CD4-positive, CD25-positive, alpha-beta regulatory T cell (primary cell): ENCODE results near the gene C19orf67. TPM values are rescaled to one million over a fixed set of nuclear protein-coding genes. Genes with fewer than 3 reads are reported as not detected.
A peak's percentile ranks its signal among the peaks of the same experiment; 100 is the strongest.

Experiments
- ATAC-seq, 2 donors: fragments of 150-1000 bp; cut with Tn5 transposase; one replicate each; pipeline ENCODE4 v1.10.0; 2021; ENCODE audit warnings: low read depth in 2 of 2, moderate number of reproducible peaks in 2 of 2, moderate library complexity in 1 of 2
- DNase-seq, 3 donors: peaks; one replicate each; pipeline versions ENCODE4 v3.0.0 to v3.0.0-alpha.2; 2012 to 2022; ENCODE audit warnings: mixed read lengths in 1 of 3
- H3K27ac ChIP-seq: one replicate; pipeline ENCODE4 v1.7.0; 2013; ENCODE audit warnings: mild to moderate bottlenecking, low read length; ENCODE audit not compliant: insufficient read depth, poor library complexity, severe bottlenecking
- H3K27me3 ChIP-seq: one replicate; pipeline ENCODE4 v1.7.0; 2013; ENCODE audit warnings: low read length; ENCODE audit not compliant: control insufficient read depth, insufficient read depth
- H3K36me3 ChIP-seq: one replicate; pipeline ENCODE4 v1.7.0; 2013; ENCODE audit warnings: mild to moderate bottlenecking, low read length, moderate library complexity; ENCODE audit not compliant: control insufficient read depth, insufficient read depth
- H3K4me1 ChIP-seq: 2 replicates; pipeline ENCODE4 v1.7.0; 2013; ENCODE audit warnings: mild to moderate bottlenecking, low read length; ENCODE audit not compliant: insufficient read depth, control insufficient read depth, poor library complexity, severe bottlenecking
- H3K4me3 ChIP-seq: one replicate; pipeline ENCODE4 v1.7.0; 2013; ENCODE audit warnings: low read depth, mild to moderate bottlenecking, low read length, moderate library complexity
- H3K9me3 ChIP-seq, 2 experiments: 1 replicate in 1 of 2; 2 replicates in 1 of 2; pipeline ENCODE4 v1.7.0; 2013; ENCODE audit warnings: low read length in 2 of 2, mild to moderate bottlenecking in 1 of 2, moderate library complexity in 1 of 2; ENCODE audit not compliant: control insufficient read depth in 2 of 2
- H3K27ac Mint-ChIP-seq, 3 donors: one replicate each; pipeline ENCODE4 v1.8.0; 2020 to 2022; ENCODE audit warnings: mild to moderate bottlenecking in 3 of 3, mixed read lengths in 3 of 3, moderate library complexity in 2 of 3
- H3K27me3 Mint-ChIP-seq: one replicate; pipeline ENCODE4 v1.8.0; 2022; ENCODE audit warnings: mild to moderate bottlenecking, mixed read lengths
- H3K36me3 Mint-ChIP-seq: one replicate; pipeline ENCODE4 v1.8.0; 2020; ENCODE audit warnings: mixed read lengths
- H3K4me1 Mint-ChIP-seq, 4 donors: one replicate each; pipeline ENCODE4 v1.8.0; 2020 to 2022; ENCODE audit warnings: mixed read lengths in 4 of 4, mild to moderate bottlenecking in 1 of 4
- H3K4me3 Mint-ChIP-seq, 4 donors: one replicate each; pipeline ENCODE4 v1.8.0; 2020 to 2022; ENCODE audit warnings: mild to moderate bottlenecking in 4 of 4, mixed read lengths in 4 of 4, moderate library complexity in 3 of 4
- H3K9me3 Mint-ChIP-seq, 7 donors: one replicate each; pipeline ENCODE4 v1.8.0; 2020 to 2022; ENCODE audit warnings: mixed read lengths in 7 of 7, mild to moderate bottlenecking in 3 of 7, moderate library complexity in 2 of 7
- polyA plus RNA-seq, 4 donors: library from polyadenylated mRNA; unstranded; fragments of 300-500 nt; fragmentation: Illumina TruSeq; gene quantifications; one replicate each; pipeline ENCODE4 v1.2.3, GENCODE V29; 2021
- total RNA-seq: library from RNA; stranded (reverse); gene quantifications from one replicate; pipeline ENCODE4 v1.2.3, GENCODE V29; 2022

Gene C19orf67
- total and polyA plus RNA-seq, 5 donors from 2014 or later, result not detected

- Histone ChIP-seq H3K27ac (peak overlapping the region; percentile 83), H3K36me3 (no peaks in the 10 kb centered on the region), H3K4me3 (peak overlapping the region; percentile 77), H3K4me1 (peaks cover 19% of the 10 kb centered on the region), H3K27me3 (no peaks in the 10 kb centered on the region), H3K9me3 (no peaks in the 10 kb centered on the region)
- Mint-ChIP-seq H3K27ac (peak overlapping the region; percentile 91 to 95 (median 93)), H3K36me3 (no peaks in the 10 kb centered on the region), H3K4me1 (peaks cover 4 to 27% (median 11%) of the 10 kb centered on the region in 4 donors), H3K9me3 (no peaks in the 10 kb centered on the region), H3K27me3 (peaks cover 4% of the 10 kb centered on the region), H3K4me3 (peak overlapping the region; percentile 89 to 95 (median 94))
- DNase-seq, result peak; percentile 98 to 100 (median 100)
- peak; percentile 94 to 95 for ATAC-seq
Observed at GRCh38 chr19:14080887-14081796, 4.4 kb downstream of the C19orf67 start.

- Mint-ChIP-seq H3K9me3 (no peaks in the 10 kb centered on the region), H3K4me1 (peaks cover 4 to 44% (median 17%) of the 10 kb centered on the region in 4 donors), H3K36me3 (no peaks in the 10 kb centered on the region), H3K27ac (no peak overlapping the region), H3K4me3 (peak overlapping the region in 1 of 4 donors; percentile 63), H3K27me3 (peaks cover 9% of the 10 kb centered on the region)
- peaks cover 38% of the 10 kb centered on the region for H3K4me1 ChIP-seq
- no peaks in the 10 kb centered on the region for H3K36me3 ChIP-seq
- H3K4me3 ChIP-seq, result no peak overlapping the region
- H3K27ac ChIP-seq, result no peak overlapping the region
- no peak for ATAC-seq
- H3K9me3 ChIP-seq, result no peaks in the 10 kb centered on the region
- no peaks in the 10 kb centered on the region for H3K27me3 ChIP-seq
- no peak for DNase-seq
Observed at GRCh38 chr19:14078411-14078810, 7.2 kb downstream of the C19orf67 start.

GRCh38 chr19:14073925-14074838, 11.4 kb downstream of the C19orf67 start:
- Histone ChIP-seq H3K4me1 (peaks cover 36% of the 10 kb centered on the region), H3K36me3 (no peaks in the 10 kb centered on the region), H3K27me3 (no peaks in the 10 kb centered on the region), H3K4me3 (peak overlapping the region; percentile 64), H3K9me3 (no peaks in the 10 kb centered on the region), H3K27ac (no peak overlapping the region)
- ATAC-seq (peak in 1 of 2 donors; percentile 4), DNase-seq (peak in 1 of 3 donors; percentile 31)
- H3K4me1 Mint-ChIP-seq, result peaks cover 0 to 23% (median 7%) of the 10 kb centered on the region in 4 donors
- H3K4me3 Mint-ChIP-seq, result peak overlapping the region; percentile 89 to 98 (median 92)
- H3K27me3 Mint-ChIP-seq, result peaks cover 22% of the 10 kb centered on the region
- H3K36me3 Mint-ChIP-seq, result no peaks in the 10 kb centered on the region
- H3K9me3 Mint-ChIP-seq, result no peaks in the 10 kb centered on the region
- peak overlapping the region; percentile 43 to 91 (median 88) for H3K27ac Mint-ChIP-seq

DNA sequence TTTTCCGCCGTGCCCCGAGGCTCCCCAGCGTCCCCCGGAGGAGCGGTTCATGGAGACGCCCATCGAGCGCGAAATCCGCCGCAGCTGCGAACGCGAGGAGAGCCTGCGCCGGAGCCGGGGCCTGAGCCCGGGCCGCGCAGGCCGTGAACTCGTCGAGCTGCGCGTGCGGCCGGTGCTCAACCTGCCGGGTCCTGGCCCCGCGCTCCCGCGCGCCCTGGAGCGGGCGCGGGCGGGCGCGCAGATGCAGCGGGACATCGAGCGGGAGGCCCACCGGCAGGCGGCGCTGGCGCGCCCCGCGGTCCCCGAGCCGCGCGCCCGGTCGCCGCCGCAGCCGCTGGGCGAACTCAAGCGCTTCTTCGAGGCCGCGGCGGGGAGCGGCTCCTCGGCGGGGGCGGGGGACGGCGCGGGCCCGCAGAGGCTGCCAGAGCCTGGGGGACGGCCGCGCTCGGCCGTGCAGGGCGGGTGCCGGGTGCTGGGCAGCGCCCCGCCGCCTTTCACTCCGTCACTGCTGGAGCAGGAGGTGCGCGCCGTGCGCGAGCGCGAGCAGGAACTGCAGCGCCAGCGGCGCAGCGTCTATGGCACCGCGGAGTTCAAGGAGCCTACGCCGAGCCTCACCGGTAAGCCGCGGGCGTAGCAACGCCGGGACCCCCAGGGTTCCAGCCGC, 12.2 kb downstream of the C19orf67 start:
- Histone ChIP-seq H3K4me1 (peaks cover 36% of the 10 kb centered on the region), H3K27ac (no peak overlapping the region), H3K27me3 (no peaks in the 10 kb centered on the region), H3K4me3 (peak overlapping the region; percentile 64), H3K36me3 (no peaks in the 10 kb centered on the region), H3K9me3 (no peaks in the 10 kb centered on the region)
- ATAC-seq (peak; percentile 76 to 81), DNase-seq (peak; percentile 64 to 85 (median 83))
- Mint-ChIP-seq H3K4me3 (peak overlapping the region; percentile 89 to 98 (median 92)), H3K27ac (peak overlapping the region in 2 of 3 donors; percentile 88 to 91), H3K27me3 (peaks cover 21% of the 10 kb centered on the region), H3K4me1 (peaks cover 0 to 23% (median 7%) of the 10 kb centered on the region in 4 donors), H3K36me3 (no peaks in the 10 kb centered on the region), H3K9me3 (no peaks in the 10 kb centered on the region)

DNA sequence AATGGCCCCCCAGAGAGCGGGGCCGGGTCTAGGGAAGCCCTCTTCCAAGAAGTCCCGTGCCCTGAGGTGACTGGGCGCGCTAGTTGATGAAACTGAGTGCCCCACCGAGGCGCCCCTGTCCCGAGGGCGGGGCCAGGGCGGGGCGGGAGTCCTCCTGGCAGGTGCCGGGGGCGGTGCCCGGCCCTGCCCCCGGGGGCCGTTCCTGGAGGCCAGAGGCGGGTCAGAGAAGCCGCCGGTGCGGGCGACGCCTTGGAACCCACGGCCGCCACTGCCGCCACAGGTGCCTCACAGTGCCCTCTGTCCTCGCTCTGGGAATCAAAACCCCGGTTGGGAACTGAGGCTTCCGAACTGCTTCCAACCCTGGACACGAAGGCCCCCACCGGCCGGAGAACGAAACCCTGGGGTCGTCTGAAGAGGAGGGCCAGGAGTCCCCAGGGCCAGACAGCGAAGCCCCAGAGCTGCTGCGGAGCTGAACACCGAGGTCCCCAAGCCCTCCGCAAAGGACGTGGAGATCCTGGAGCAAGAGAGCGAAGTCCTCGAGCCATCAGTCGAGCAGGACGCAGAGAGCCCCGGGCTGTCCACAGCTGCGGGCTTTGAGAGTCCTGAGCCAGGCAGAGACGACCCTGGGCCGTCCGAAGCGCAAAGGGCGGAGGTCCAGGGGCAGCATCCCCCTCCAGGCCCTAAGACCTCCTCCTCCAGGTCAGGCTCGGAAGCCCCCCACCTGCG, 12.9 kb downstream of the C19orf67 start, which contains the start of gene MISP3:
Gene MISP3 (plus strand): TSS at position 252 of the 726 bp plus-strand sequence. CDS start 524 bp downstream, outside the sequence.
- no peak for ATAC-seq
- Histone ChIP-seq H3K4me1 (peaks cover 36% of the 10 kb centered on the region), H3K36me3 (no peaks in the 10 kb centered on the region), H3K4me3 (peak within 1 kb of the TSS; percentile 2), H3K9me3 (no peaks in the 10 kb centered on the region), H3K27me3 (no peaks in the 10 kb centered on the region), H3K27ac (no peak within 1 kb of the TSS)
- Mint-ChIP-seq H3K4me1 (peaks cover 0 to 23% (median 7%) of the 10 kb centered on the region in 4 donors), H3K27me3 (peaks cover 18% of the 10 kb centered on the region), H3K36me3 (no peaks in the 10 kb centered on the region), H3K9me3 (no peaks in the 10 kb centered on the region), H3K27ac (peak within 1 kb of the TSS in 2 of 3 donors; percentile 85 to 88), H3K4me3 (peak within 1 kb of the TSS; percentile 89 to 98 (median 92))
- DNase-seq, result peak in 1 of 3 donors; percentile 39

DNA sequence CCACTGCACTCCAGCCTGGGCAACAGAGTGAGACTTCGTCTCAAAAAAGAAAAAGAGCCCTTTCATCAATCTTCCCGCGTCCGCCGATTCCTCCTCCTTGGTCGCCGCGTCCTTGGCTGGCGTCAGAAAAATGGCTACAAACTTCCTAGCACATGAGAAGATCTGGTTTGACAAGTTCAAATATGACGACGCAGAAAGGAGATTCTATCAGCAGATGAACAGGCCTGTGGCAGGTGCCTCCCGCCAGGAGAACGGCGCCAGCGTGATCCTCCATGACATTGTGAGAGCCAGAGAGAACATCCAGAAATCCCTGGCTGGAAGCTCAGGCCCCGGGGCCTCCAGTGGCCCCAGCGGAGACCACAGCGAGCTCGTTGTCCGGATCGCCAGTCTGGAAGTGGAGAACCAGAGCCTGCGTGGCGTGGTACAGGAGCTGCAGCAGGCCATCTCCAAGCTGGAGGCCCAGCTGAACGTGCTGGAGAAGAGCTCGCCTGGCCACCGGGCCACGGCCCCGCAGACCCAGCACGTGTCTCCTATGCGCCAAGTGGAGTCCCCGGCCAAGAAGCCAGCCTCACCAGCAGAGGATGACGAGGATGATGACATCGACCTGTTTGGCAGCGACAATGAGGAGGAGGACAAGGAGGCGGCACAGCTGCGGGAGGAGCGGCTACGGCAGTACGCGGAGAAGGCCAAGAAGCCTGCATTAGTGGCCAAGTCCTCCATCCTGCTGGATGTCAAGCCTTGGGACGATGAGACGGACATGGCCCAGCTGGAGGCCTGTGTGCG, 15.1 kb downstream of the C19orf67 start:
- H3K4me3 Mint-ChIP-seq, result peak overlapping the region; percentile 29 to 79 (median 52)
- peak overlapping the region in 1 of 3 donors; percentile 91 for H3K27ac Mint-ChIP-seq
- no peak overlapping the region for H3K27ac ChIP-seq
- no peaks in the 10 kb centered on the region for H3K9me3 ChIP-seq
- H3K36me3 Mint-ChIP-seq, result no peaks in the 10 kb centered on the region
- H3K27me3 ChIP-seq, result peaks cover 2% of the 10 kb centered on the region
- H3K27me3 Mint-ChIP-seq, result peaks cover 18% of the 10 kb centered on the region
- no peak for DNase-seq
- H3K4me1 ChIP-seq, result peaks cover 35% of the 10 kb centered on the region
- peaks cover 0 to 1% (median 0%) of the 10 kb centered on the region in 7 donors for H3K9me3 Mint-ChIP-seq
- H3K36me3 ChIP-seq, result no peaks in the 10 kb centered on the region
- H3K4me1 Mint-ChIP-seq, result peaks cover 0 to 23% (median 7%) of the 10 kb centered on the region in 4 donors
- no peak for ATAC-seq
- H3K4me3 ChIP-seq, result no peak overlapping the region
